ENCODE data around the gene KANK2.

- TF ChIP-seq EZH2 (IDR thresholded peaks at IDR 0.05; ENCODE audit: insufficient read depth, poor library complexity, severe bottlenecking) (no peak), EZH2phosphoT487 (IDR thresholded peaks at IDR 0.05; ENCODE audit: insufficient read depth, low read depth) (no peak)
These were observed 810 bp upstream of the KANK2 start for GRCh38 chr19:11198175-11198534.
